Renal cortex interstitium (tissue), 15 donors: ENCODE results near the gene TMEM72. TPM values are rescaled to one million over a fixed set of nuclear protein-coding genes. Genes with fewer than 3 reads are reported as not detected.
"Not testable (repeated sequence)": the region's sequence is repeated elsewhere in the genome, so short reads cannot be mapped to it uniquely, and the experiment has no call there.

Source experiments
- DNase-seq, 11 donors: peaks; one replicate each; pipeline ENCODE4 v3.0.0-alpha.2; 2013; ENCODE audit warnings: low read depth in 9 of 11, low spot score in 4 of 11; ENCODE audit errors: extremely low read depth in 1 of 11
- long read RNA-seq, 16 experiments: transcript quantifications; one replicate each; lab custom pipeline, GENCODE V29; 2026
- polyA plus RNA-seq, 3 donors: library from polyadenylated mRNA; unstranded; fragments of 120-200 nt; gene quantifications; one replicate each; pipeline ENCODE4 v1.2.1, GENCODE V29; 2013; ENCODE audit not compliant: insufficient read length in 3 of 3

Gene TMEM72
- polyA plus RNA-seq: 10 to 100 TPM; 57.9 to 82.3 (median 59.2) TPM
- long read RNA-seq, donor 1, transcript TMEM72-201 (5 exons, 3,009 nt): major isoform, 13 of 15 reads
- long read RNA-seq, donor 1, partial matches to known transcripts: 0 of 15 reads
- long read RNA-seq, donor 1, other reads (novel, unspliced or antisense): 0 of 15 reads
- long read RNA-seq, donor 2, transcript TMEM72-201 (5 exons, 3,009 nt): major isoform, 7 of 7 reads
- long read RNA-seq, donor 2, partial matches to known transcripts: 0 of 7 reads
- long read RNA-seq, donor 2, other reads (novel, unspliced or antisense): 0 of 7 reads
- long read RNA-seq, donor 3, transcript TMEM72-201 (5 exons, 3,009 nt): major isoform, 28 of 38 reads
- long read RNA-seq, donor 3, partial matches to known transcripts: 7 of 38 reads
- long read RNA-seq, donor 3, other reads (novel, unspliced or antisense): 0 of 38 reads
- long read RNA-seq, donor 4, transcript TMEM72-201 (5 exons, 3,009 nt): major isoform, 8 of 17 reads
- long read RNA-seq, donor 4, partial matches to known transcripts: 0 of 17 reads
- long read RNA-seq, donor 4, other reads (novel, unspliced or antisense): 5 of 17 reads
- long read RNA-seq, donor 5: 0 reads
- long read RNA-seq, donor 6, transcript TMEM72-201 (5 exons, 3,009 nt): major isoform, 10 of 13 reads
- long read RNA-seq, donor 6, partial matches to known transcripts: 0 of 13 reads
- long read RNA-seq, donor 6, other reads (novel, unspliced or antisense): 0 of 13 reads
- long read RNA-seq, donor 7, transcript TMEM72-201 (5 exons, 3,009 nt): major isoform, 9 of 12 reads
- long read RNA-seq, donor 7, partial matches to known transcripts: 0 of 12 reads
- long read RNA-seq, donor 7, other reads (novel, unspliced or antisense): 0 of 12 reads
- long read RNA-seq, donor 8, transcript TMEM72-201 (5 exons, 3,009 nt): major isoform, 33 of 60 reads
- long read RNA-seq, donor 8, transcript TMEM72-202 (3 exons, 740 nt): minor isoform, 7 of 60 reads
- long read RNA-seq, donor 8, partial matches to known transcripts: 20 of 60 reads
- long read RNA-seq, donor 8, other reads (novel, unspliced or antisense): 0 of 60 reads
- long read RNA-seq, donor 9, transcript TMEM72-201 (5 exons, 3,009 nt): major isoform, 13 of 13 reads
- long read RNA-seq, donor 9, partial matches to known transcripts: 0 of 13 reads
- long read RNA-seq, donor 9, other reads (novel, unspliced or antisense): 0 of 13 reads
- long read RNA-seq, donor 10, transcript TMEM72-201 (5 exons, 3,009 nt): major isoform, 18 of 19 reads
- long read RNA-seq, donor 10, partial matches to known transcripts: 0 of 19 reads
- long read RNA-seq, donor 10, other reads (novel, unspliced or antisense): 0 of 19 reads
- long read RNA-seq, donor 11, transcript TMEM72-201 (5 exons, 3,009 nt): major isoform, 17 of 18 reads
- long read RNA-seq, donor 11, partial matches to known transcripts: 0 of 18 reads
- long read RNA-seq, donor 11, other reads (novel, unspliced or antisense): 0 of 18 reads
- long read RNA-seq, donor 12, transcript TMEM72-201 (5 exons, 3,009 nt): major isoform, 9 of 9 reads
- long read RNA-seq, donor 12, partial matches to known transcripts: 0 of 9 reads
- long read RNA-seq, donor 12, other reads (novel, unspliced or antisense): 0 of 9 reads
- long read RNA-seq, donor 13: 0 reads
- long read RNA-seq, donor 14, transcript TMEM72-201 (5 exons, 3,009 nt): major isoform, 7 of 8 reads
- long read RNA-seq, donor 14, partial matches to known transcripts: 0 of 8 reads
- long read RNA-seq, donor 14, other reads (novel, unspliced or antisense): 0 of 8 reads
- long read RNA-seq, donor 15, transcript TMEM72-201 (5 exons, 3,009 nt): major isoform, 7 of 9 reads
- long read RNA-seq, donor 15, partial matches to known transcripts: 0 of 9 reads
- long read RNA-seq, donor 15, other reads (novel, unspliced or antisense): 0 of 9 reads
- long read RNA-seq, donor 16, transcript TMEM72-201 (5 exons, 3,009 nt): major isoform, 34 of 47 reads
- long read RNA-seq, donor 16, transcript TMEM72-202 (3 exons, 740 nt): minor isoform, 5 of 47 reads
- long read RNA-seq, donor 16, partial matches to known transcripts: 7 of 47 reads
- long read RNA-seq, donor 16, other reads (novel, unspliced or antisense): 0 of 47 reads

GRCh38 chr10:44911081-44911540 is at the start of gene TMEM72:
Gene TMEM72 (plus strand): TSS chr10:44911337. CDS start chr10:44911513, 176 bp downstream.
- peak in 7 of 11 donors; percentile 43 to 86 (median 77) for DNase-seq

DNA sequence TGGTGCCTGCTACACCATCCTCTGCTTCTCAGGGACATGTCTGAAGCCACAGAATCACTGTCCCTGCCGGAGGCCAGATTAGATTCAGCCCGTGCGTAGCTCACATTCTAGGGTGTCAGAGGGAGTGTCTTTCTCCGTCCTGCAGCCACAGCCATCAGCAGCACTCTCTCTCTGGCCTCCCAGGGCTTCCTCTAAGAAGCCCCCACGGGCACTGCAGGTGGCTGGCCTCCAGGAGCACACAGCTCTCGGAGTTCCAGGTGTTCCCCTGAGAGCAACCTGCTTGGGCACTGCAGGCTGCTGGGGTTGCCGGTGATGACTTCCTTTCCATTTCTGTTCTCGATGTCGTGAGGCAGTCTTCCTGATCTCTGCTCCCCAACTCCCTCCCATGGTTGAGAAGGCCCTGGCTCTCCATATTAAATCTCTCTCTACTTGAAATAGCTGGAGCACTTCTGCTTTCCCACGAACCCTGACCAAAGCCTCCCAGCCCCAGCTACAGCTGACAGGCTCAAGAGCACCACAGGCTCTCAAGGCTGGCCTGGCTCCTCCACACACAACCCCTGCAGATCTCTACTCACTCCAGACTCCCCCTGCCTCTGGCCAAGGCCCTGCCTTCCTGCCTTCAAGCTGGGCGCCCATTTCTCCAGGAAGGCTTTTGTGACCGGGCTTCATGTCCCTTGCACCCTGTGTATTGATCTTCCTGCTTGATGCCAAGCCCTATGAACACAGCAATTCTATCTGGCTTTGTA is 49.0 kb upstream of the TMEM72 start:
- no peak for DNase-seq

- no peak for DNase-seq
Observed at GRCh38 chr10:44862924-44863323, 48.2 kb upstream of the TMEM72 start.

DNA sequence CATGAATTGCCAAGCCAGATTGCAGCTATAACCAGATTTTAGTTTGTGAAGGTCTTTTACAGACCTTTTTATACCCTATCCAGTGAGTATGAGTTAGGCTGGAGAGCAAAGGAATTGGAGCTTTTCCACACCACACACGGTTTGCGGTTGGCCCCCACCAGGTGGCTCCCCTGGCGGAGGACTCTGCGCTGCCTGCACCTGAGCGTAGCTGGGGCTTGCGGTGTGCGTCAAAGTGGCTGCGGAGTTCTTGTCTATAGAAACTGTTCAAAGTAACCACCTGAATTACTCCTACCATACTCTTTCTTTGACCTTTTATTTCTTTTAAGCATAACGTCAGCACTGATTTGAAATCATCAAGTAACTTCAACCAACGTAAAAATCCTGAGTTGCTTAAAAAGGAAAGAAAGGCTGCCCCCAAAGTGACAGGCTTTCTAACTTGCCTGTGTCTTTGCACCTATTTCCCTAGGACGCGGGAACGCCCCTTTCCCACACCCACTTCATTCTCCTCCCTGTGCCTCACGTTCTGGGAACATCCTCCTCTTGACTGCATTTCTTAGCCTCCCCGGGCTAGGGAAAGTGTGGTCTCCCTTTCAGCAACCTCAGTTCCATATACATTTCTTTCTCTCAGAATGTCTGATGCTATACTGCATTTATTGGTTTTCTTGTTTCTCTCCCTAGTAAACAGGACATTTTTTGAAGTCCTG is 47.6 kb upstream of the TMEM72 start:
- DNase-seq: no peak

DNA sequence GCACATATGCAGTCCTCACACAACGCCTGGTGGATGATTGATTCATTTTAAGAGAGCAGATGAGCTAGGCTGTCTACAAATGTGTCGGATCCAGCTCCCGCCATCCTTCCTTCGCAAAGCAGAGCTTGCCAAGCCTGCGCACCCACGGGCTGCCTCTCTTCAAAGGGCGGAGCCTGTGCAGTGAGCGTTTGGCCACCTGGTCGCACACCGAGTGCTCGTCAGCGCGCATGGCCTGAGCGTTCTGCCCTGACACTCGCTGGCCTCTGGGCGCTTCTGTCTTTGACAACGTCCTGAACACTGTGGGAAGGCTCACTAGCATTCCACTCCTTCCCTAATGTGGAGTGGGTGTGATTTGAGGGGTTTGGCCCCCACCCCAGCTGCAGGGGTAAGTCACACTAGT is 47.1 kb upstream of the TMEM72 start:
- no peak for DNase-seq

DNA sequence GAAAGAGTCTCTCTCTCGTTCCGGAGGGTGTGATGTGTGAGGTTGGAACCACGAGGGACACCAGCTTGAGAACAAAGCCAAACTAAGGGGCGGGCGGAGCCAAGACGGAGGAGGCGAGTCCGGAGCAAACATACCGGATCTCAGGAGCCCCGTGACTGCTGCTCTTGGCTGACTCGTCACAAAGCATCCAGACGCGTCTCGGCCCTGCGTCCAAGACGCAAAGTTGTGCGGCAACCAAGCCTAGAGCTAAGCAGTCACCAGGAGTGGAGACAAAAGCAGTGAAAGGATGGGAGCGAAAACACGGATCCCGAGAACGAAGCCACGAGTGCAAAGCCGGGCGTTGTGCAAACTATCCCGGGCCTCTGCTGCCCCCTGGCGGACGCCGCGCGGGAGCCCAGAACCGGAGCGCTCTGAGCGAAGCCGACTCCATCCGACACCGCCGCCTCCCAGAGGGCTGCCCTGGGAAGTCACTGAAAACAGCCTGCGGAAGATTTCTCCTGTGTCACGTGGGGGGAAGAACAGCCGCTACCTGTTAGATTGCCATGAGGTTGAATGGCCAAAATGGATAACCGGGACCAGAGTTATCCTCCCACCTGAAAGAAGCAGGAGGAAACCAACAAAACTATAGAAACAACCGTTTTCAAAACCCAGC is 46.4 kb upstream of the TMEM72 start:
- peak in 10 of 11 donors; percentile 79 to 90 (median 84) for DNase-seq

GRCh38 chr10:44865289-44865671 is 45.9 kb upstream of the TMEM72 start:
- DNase-seq: no peak

DNA sequence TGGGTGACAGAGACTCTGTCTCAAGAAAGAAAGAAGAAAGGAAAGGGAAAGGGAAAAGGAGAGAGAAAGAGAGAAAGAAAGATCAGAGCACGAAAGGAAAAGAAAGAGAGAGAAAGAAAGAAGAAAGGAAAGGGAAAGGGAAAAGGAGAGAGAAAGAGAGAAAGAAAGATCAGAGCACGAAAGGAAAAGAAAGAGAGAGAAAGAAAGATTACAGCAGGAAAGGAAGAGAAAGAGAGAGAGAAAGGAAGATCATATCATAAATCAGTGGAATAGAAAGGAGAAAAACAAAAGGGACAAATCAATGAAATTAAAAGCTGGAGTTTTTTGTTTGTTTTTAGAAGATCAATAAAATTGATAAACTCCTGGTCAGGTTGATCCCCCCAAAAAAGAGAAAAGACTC is 44.8 kb upstream of the TMEM72 start:
- not testable (repeated sequence) for DNase-seq

- no peak for DNase-seq
Observed at GRCh38 chr10:44870031-44870430, 41.1 kb upstream of the TMEM72 start.

- DNase-seq: no peak
Observed at GRCh38 chr10:44873160-44873559, 38.0 kb upstream of the TMEM72 start.

- DNase-seq: no peak
Observed at GRCh38 chr10:44874166-44874565, 37.0 kb upstream of the TMEM72 start.

- peak in 9 of 11 donors; percentile 75 to 86 (median 81) for DNase-seq
Observed at GRCh38 chr10:44878706-44879530, 32.2 kb upstream of the TMEM72 start.

GRCh38 chr10:44879531-44879899 is 31.6 kb upstream of the TMEM72 start:
- DNase-seq: no peak

GRCh38 chr10:44880090-44880715 is 30.9 kb upstream of the TMEM72 start:
- DNase-seq: no peak
